ENCODE results near the gene CHD5. TPM values are rescaled to one million over a fixed set of nuclear protein-coding genes. Genes with fewer than 3 reads are reported as not detected.
A peak's percentile ranks its signal among the peaks of the same experiment; 100 is the strongest.

CHD5 gene
- total and polyA plus RNA-seq, 2 of the 4 experiments (the other 2 are of a cell fraction): under 0.01 to 0.09 TPM

GRCh38 chr1:6222636-6223035, 42.5 kb upstream of the CHD5 start:
- H2AK5ac ChIP-seq (ENCODE audit: low read depth, low read length): no peak overlapping the region
- H4K20me1 ChIP-seq (ENCODE audit: insufficient read depth, low read length): no peaks in the 10 kb centered on the region; the same call in 1 of the 2 replicates
- no peaks in the 10 kb centered on the region; the same call in 1 of the 2 replicates for H3K9me1 ChIP-seq (ENCODE audit: insufficient read depth, low read length)
- H3K9ac ChIP-seq (ENCODE audit: low read depth, low read length): no peak overlapping the region
- no peak for TF ChIP-seq RAD21 (IDR thresholded peaks at IDR 0.05; ENCODE audit: low read length)
- no peak for TF ChIP-seq RFX5 (IDR thresholded peaks at IDR 0.05; ENCODE audit: low read depth, low read length)
- no peak for TF ChIP-seq FOS (IDR thresholded peaks at IDR 0.05; ENCODE audit: low read depth, low read length)
- TF ChIP-seq USF2 (IDR thresholded peaks at IDR 0.05; ENCODE audit: low read depth, low read length): no peak
- TF ChIP-seq CHD1 (IDR thresholded peaks at IDR 0.05; ENCODE audit: low read depth, low read length): no peak
- TF ChIP-seq CTCF (conservative IDR thresholded peaks at IDR 0.05; ENCODE audit: low read depth, low read length): no peak
- TF ChIP-seq MAFK (IDR thresholded peaks at IDR 0.05; ENCODE audit: low read depth, low read length): no peak
- no peak for TF ChIP-seq SMC3 (IDR thresholded peaks at IDR 0.05; ENCODE audit: low read depth, low read length)
- TF ChIP-seq ELK1 (IDR thresholded peaks at IDR 0.05; ENCODE audit: borderline replicate concordance, low read depth, low read length): no peak
- TF ChIP-seq CEBPB (IDR thresholded peaks at IDR 0.05; ENCODE audit: low read depth, low read length): no peak
- TF ChIP-seq POLR2A (IDR thresholded peaks at IDR 0.05; ENCODE audit: low read depth, low read length): no peak
- TF ChIP-seq MXI1 (IDR thresholded peaks at IDR 0.05; ENCODE audit: borderline replicate concordance, low read depth, low read length): no peak
- TF ChIP-seq RCOR1 (IDR thresholded peaks at IDR 0.05; ENCODE audit: insufficient replicate concordance, low read length): no peak
- no peak for TF ChIP-seq BHLHE40 (IDR thresholded peaks at IDR 0.05; ENCODE audit: low read depth, low read length)
- no peak for TF ChIP-seq MAZ (IDR thresholded peaks at IDR 0.05; ENCODE audit: borderline replicate concordance, low read depth, low read length)
- TF ChIP-seq NFE2L2 (IDR thresholded peaks at IDR 0.05; ENCODE audit: low read depth, low read length): no peak
- peak; percentile 62 for ATAC-seq (ENCODE audit: low read depth)
- BruUV-seq (replicated peaks): no TSS peak
- H4K5ac ChIP-seq (ENCODE audit: low read depth, low read length): no peak overlapping the region
- H3K79me1 ChIP-seq (ENCODE audit: low read depth in 1 of 2, low read length in 2 of 2): peaks cover 0 to 5% of the 10 kb centered on the region in 2 experiments; a peak in 2 of 4 replicates
- no peak overlapping the region for H2AK9ac ChIP-seq (replicated peaks; ENCODE audit: low read depth, low read length, poor library complexity)
- no peak overlapping the region for H3K14ac ChIP-seq (replicated peaks; ENCODE audit: low read depth, low read length)
- H2BK120ac ChIP-seq (ENCODE audit: low read depth, low read length): no peak overlapping the region
- no peak overlapping the region for H3K27ac ChIP-seq (ENCODE audit: insufficient read depth, low read length)
- ChIA-PET POLR2A (ENCODE audit: unreplicated experiment) (no interaction called here), CTCF (no interaction called here)
- H3K4me1 ChIP-seq (ENCODE audit: control insufficient read depth, insufficient read depth, low read length): no peaks in the 10 kb centered on the region
- H4K91ac ChIP-seq (ENCODE audit: insufficient read depth, low read depth, low read length): no peak overlapping the region
- no peaks in the 10 kb centered on the region for H3K9me3 ChIP-seq (ENCODE audit: control insufficient read depth, insufficient read depth, low read length)
- H3K4ac ChIP-seq (ENCODE audit: low read depth, low read length): no peak overlapping the region
- H2BK15ac ChIP-seq (ENCODE audit: low read depth, low read length): no peak overlapping the region
- no peak overlapping the region for H3K23ac ChIP-seq (ENCODE audit: low read depth, low read length)
- no peak overlapping the region for H3K4me3 ChIP-seq (ENCODE audit: insufficient read depth, low read depth, low read length)
- H3K56ac ChIP-seq (ENCODE audit: extremely low read depth, insufficient read depth, low read length): no peak overlapping the region
- no peak overlapping the region for H2AFZ ChIP-seq (replicated peaks; ENCODE audit: low read length, poor library complexity)
- no peak overlapping the region for H2BK5ac ChIP-seq (ENCODE audit: low read depth, low read length, poor library complexity, severe bottlenecking)
- dilution Hi-C loops (cut with HindIII; ENCODE audit: low sequenced_read_pairs, unreplicated experiment): no loop called here
- peak; percentile 31 for DNase-seq
- no peak overlapping the region for H3K4me2 ChIP-seq (ENCODE audit: low read depth, low read length)
- no peak overlapping the region for H2BK20ac ChIP-seq (ENCODE audit: low read depth, low read length)
- in situ Hi-C loops (cut with MboI; ENCODE audit: low sequenced_read_pairs): no loop called here
- no peak overlapping the region for H3K18ac ChIP-seq (ENCODE audit: low read depth, low read length)
- H3K36me3 ChIP-seq (ENCODE audit: control insufficient read depth, insufficient read depth, low read length): peaks cover 34% of the 10 kb centered on the region
- H4K8ac ChIP-seq (ENCODE audit: low read depth in 2 of 2, low read length in 2 of 2): no peak overlapping the region
- intact Hi-C loops (cut with micrococcal nuclease): no loop called here
- WGBS, 2 experiments (ENCODE audit: extremely low coverage in 2 of 2, insufficient read length in 1 of 2): no CpG with 5 or more reads among the region's 6 CpGs
- no peaks in the 10 kb centered on the region for H3K27me3 ChIP-seq (ENCODE audit: control insufficient read depth, insufficient read depth, low read length)

Data from IMR-90 (cell line).